ENCODE data around the gene MUSTN1.

GRCh38 chr3:52783211-52783555 is 51.6 kb downstream of the MUSTN1 start:
- TF ChIP-seq CTCF (IDR thresholded peaks at IDR 0.05) (no peak), EZH2 (IDR thresholded peaks at IDR 0.05; ENCODE audit: borderline replicate concordance, insufficient read depth, low read depth, low read length, poor library complexity, severe bottlenecking) (no peak)
